NCI-H748 (cell line): ENCODE data around the gene TMEM69.

Experiments
- DNase-seq: peaks from one replicate; lab custom pipeline; 2025; ENCODE audit not compliant: unreplicated experiment; lab: John Stamatoyannopoulos, UW

TMEM69 gene

GRCh38 chr1:45730780-45731319 lies 42.9 kb downstream of the TMEM69 start:
- no peak for DNase-seq

- DNase-seq, result no peak
Observed at GRCh38 chr1:45739137-45739536, 51.2 kb downstream of the TMEM69 start.

GRCh38 chr1:45739641-45740156 lies 51.7 kb downstream of the TMEM69 start:
- DNase-seq, result peak; percentile 20
